ENCODE data around the gene PRSS22. TPM values are rescaled to one million over a fixed set of nuclear protein-coding genes. Genes with fewer than 3 reads are reported as not detected.

Gene PRSS22
- total RNA-seq, 1 donor from 2014 or later, result 42.5 TPM

DNA sequence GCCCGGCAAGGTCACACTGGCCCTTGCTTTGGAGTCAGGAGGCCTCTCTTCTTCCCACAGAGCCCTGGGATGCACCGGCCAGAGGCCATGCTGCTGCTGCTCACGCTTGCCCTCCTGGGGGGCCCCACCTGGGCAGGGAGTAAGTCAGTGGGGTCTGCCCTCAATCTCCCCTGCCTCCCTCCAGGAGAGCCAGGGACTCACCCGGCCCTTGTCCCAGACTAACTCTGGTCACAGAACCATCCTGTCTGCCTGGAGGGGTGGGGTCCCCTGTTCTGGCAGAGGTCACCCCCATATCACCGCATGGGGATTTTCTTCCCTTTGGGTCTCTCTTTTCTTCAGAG, 27.6 kb downstream of the PRSS22 start:
- no peak for DNase-seq (ENCODE audit: extremely low spot score, unreplicated experiment)
- H3K27ac Mint-ChIP-seq, result no peak overlapping the region
- H3K9me3 Mint-ChIP-seq, result no peaks in the 10 kb centered on the region
- H3K27me3 Mint-ChIP-seq, result peaks cover 15% of the 10 kb centered on the region
- TF ChIP-seq, protein P1, sequence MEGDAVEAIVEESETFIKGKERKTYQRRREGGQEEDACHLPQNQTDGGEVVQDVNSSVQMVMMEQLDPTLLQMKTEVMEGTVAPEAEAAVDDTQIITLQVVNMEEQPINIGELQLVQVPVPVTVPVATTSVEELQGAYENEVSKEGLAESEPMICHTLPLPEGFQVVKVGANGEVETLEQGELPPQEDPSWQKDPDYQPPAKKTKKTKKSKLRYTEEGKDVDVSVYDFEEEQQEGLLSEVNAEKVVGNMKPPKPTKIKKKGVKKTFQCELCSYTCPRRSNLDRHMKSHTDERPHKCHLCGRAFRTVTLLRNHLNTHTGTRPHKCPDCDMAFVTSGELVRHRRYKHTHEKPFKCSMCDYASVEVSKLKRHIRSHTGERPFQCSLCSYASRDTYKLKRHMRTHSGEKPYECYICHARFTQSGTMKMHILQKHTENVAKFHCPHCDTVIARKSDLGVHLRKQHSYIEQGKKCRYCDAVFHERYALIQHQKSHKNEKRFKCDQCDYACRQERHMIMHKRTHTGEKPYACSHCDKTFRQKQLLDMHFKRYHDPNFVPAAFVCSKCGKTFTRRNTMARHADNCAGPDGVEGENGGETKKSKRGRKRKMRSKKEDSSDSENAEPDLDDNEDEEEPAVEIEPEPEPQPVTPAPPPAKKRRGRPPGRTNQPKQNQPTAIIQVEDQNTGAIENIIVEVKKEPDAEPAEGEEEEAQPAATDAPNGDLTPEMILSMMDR (conservative IDR thresholded peaks at IDR 0.05), result no peak
- no peaks in the 10 kb centered on the region for H3K36me3 Mint-ChIP-seq
- H3K4me3 Mint-ChIP-seq, result no peak overlapping the region
- H3K4me1 Mint-ChIP-seq (ENCODE audit: unreplicated experiment), result no peaks in the 10 kb centered on the region

DNA sequence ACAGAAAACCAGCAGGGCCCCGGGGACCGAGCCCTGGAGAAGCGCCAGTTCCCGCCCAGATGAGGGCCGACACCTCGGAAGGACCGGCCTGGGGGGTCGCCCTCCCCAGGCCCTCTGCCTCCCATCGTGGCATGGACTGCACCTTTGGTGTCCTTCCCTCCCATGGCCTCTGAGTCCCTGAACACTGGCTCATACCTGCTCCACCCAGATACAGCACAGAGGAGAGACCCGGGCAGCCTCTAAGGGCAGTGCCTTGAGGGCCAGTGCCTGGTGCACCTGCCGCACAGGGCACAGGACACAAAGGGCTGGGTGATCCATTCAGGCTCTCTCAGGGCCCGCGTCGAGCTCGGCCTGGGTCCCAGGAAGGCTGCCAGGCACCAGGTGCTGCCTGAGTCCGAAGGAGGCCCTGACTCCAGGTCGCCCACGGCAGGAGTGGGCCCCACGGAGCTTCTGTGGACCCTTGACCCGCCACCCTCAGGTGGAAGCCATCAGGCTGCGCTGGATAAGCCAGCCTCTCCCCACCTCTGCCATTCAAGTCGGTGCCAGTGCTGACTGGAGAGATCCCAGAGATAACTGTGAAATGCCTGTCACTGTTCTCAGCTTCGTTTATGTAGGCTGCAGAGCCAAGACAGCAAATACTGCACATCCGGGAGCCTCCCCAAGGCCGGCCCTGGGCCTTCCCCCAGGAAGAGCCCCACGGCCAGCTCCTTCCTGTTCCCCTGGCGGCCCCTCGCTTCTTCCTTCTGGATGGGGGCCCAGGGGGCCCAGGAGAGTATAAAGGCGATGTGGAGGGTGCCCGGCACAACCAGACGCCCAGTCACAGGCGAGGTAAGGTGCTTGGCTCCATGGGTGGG, 28.2 kb downstream of the PRSS22 start, which contains the start of gene ZG16B:
TSS of gene ZG16B (plus strand) at position 803 of the 854 bp plus-strand sequence. CDS start 139 bp downstream, outside the sequence.
- Mint-ChIP-seq H3K27me3 (peaks cover 14% of the 10 kb centered on the region), H3K4me1 (ENCODE audit: unreplicated experiment) (no peaks in the 10 kb centered on the region), H3K9me3 (no peaks in the 10 kb centered on the region), H3K4me3 (no peak within 1 kb of the TSS), H3K27ac (no peak within 1 kb of the TSS), H3K36me3 (no peaks in the 10 kb centered on the region)
- TF ChIP-seq, protein P1 (conservative IDR thresholded peaks at IDR 0.05), result no peak
- DNase-seq (ENCODE audit: extremely low spot score, unreplicated experiment), result no peak

DNA sequence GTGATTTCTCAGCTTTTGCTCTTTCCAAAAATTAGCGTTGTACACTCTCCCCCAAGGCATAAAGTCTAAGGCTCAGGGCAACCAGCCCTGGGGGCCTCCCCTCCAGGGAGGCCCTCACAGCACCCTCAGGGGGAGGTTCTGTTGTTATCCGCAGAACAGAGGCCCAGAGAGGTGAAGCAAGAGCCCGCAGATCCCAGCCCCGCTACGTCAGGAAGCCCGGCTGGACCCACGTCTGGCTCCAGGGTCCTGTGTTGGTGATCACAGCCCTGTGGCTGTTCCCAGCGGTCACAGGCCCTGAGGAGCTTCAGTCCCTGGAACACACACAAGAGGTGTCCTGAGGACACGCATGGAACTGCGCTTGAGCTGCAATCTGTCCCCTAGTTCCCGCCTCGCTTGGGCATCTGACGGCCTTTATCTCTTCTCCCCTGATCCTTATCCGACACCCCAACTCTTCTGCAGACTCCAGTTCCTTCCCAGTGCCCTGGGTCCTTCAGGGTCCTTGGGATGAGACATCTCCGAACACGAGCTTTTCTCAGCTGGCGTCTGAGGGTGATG, 29.0 kb downstream of the PRSS22 start:
- Mint-ChIP-seq H3K4me3 (no peak overlapping the region), H3K36me3 (no peaks in the 10 kb centered on the region), H3K4me1 (ENCODE audit: unreplicated experiment) (no peaks in the 10 kb centered on the region), H3K27ac (no peak overlapping the region), H3K27me3 (peaks cover 12% of the 10 kb centered on the region), H3K9me3 (no peaks in the 10 kb centered on the region)
- DNase-seq (ENCODE audit: extremely low spot score, unreplicated experiment), result no peak
- TF ChIP-seq, protein P1 (conservative IDR thresholded peaks at IDR 0.05), result no peak

DNA sequence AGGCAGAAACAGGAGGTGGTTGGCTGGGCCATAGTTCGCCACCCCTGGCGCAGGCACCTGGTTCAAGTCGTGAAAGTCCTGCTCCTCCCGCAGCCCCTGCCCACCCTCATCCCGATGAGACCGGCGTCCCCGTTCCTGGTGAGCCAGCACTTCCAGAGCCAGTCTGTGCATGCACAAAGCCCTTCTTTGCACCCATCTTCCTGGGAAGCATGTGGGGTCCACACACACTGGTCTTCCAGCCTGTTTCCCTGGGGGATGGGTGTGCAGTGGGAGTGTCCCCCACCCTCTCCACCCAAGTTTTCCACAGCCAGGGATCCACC, 29.5 kb downstream of the PRSS22 start:
- Mint-ChIP-seq H3K4me1 (ENCODE audit: unreplicated experiment) (no peaks in the 10 kb centered on the region), H3K27ac (no peak overlapping the region), H3K27me3 (peaks cover 12% of the 10 kb centered on the region), H3K9me3 (no peaks in the 10 kb centered on the region), H3K36me3 (no peaks in the 10 kb centered on the region), H3K4me3 (no peak overlapping the region)
- DNase-seq (ENCODE audit: extremely low spot score, unreplicated experiment), result no peak
- TF ChIP-seq, protein P1 (conservative IDR thresholded peaks at IDR 0.05), result no peak

DNA sequence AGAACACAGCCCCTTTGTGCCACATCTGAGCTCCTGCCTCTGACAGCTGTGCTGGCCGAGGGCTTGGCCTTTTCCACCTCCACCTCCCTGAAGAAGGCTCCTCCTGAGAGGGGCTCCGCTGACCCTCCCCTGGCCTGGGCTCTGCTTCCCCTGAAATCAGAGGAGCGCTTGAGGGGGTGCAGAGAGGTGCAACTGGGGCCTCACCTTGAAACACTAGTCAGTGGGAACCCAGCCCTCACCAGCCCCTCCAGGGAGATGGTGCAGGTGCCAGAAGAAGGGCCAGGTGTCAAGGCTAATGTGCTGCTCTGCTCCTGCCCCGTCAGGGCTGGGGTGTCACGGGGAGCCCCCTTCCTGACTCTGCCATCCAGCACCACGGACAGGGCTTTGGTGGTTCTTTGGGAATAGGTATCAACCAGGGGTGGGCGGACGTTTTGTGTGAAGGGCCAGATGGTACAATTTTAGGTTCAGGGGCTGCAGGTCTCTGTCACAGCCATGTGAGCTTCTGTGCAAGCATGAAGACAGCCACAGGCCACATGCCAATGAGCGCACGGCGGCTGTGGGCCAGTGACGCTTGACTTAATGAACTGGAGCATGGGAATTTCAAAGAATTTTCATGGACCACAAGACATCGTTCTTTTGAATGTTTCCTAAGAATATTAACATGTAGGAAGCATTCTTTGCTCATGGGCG, 30.0 kb downstream of the PRSS22 start:
- no peaks in the 10 kb centered on the region for H3K4me1 Mint-ChIP-seq (ENCODE audit: unreplicated experiment)
- H3K36me3 Mint-ChIP-seq, result no peaks in the 10 kb centered on the region
- peaks cover 16% of the 10 kb centered on the region for H3K27me3 Mint-ChIP-seq
- no peak overlapping the region for H3K4me3 Mint-ChIP-seq
- no peak overlapping the region for H3K27ac Mint-ChIP-seq
- TF ChIP-seq, protein P1 (conservative IDR thresholded peaks at IDR 0.05), result no peak
- no peaks in the 10 kb centered on the region for H3K9me3 Mint-ChIP-seq
- no peak for DNase-seq (ENCODE audit: extremely low spot score, unreplicated experiment)

Measured in type B pancreatic cell (in vitro differentiated cells).